Neural cell (in vitro differentiated cells): ENCODE results near the gene CDC42EP5.
"Not testable (repeated sequence)": the region's sequence is repeated elsewhere in the genome, so short reads cannot be mapped to it uniquely, and the experiment has no call there.

Source experiments
- CTCF ChIP-seq: fragments of 450-650 bp; IDR thresholded peaks from 2 replicates; pipeline ENCODE4 v1.5.1; 2014; ENCODE audit warnings: antibody characterized with exemption, mild to moderate bottlenecking, moderate library complexity; ENCODE audit not compliant: poor library complexity, severe bottlenecking
- EP300 ChIP-seq: fragments of 450-650 bp; conservative IDR thresholded peaks from 2 replicates; pipeline ENCODE4 v1.6.1; 2014; ENCODE audit warnings: antibody characterized with exemption, mild to moderate bottlenecking, moderate library complexity; ENCODE audit not compliant: poor library complexity, severe bottlenecking
- EZH2 ChIP-seq: fragments of 200-600, 300-800 bp; shearing (Covaris generic), sonication (generic); IDR thresholded peaks from 2 replicates; pipeline ENCODE4 v1.6.1; 2014; ENCODE audit warnings: antibody characterized with exemption, low read length, borderline replicate concordance, mild to moderate bottlenecking; ENCODE audit not compliant: insufficient read depth, poor library complexity, severe bottlenecking
- REST ChIP-seq: IDR thresholded peaks from 2 replicates; pipeline ENCODE4 v1.6.1; 2012; ENCODE audit warnings: borderline replicate concordance

GRCh38 chr19:54508487-54508886, 35.4 kb upstream of the CDC42EP5 start:
- TF ChIP-seq CTCF, REST, EP300, EZH2: not testable (repeated sequence)
